Upper lobe of left lung (tissue), 4 donors: ENCODE results near the gene FAM13A.

Experiments
- CTCF ChIP-seq, 6 experiments: fragments of 450-650 bp in 4 of 6; fragments of 200-600 bp in 2 of 6; sonication (generic) in 2 of 6; IDR thresholded peaks; one replicate each; pipeline ENCODE4 v1.5.1; 2016 to 2019; ENCODE audit warnings: antibody characterized with exemption in 6 of 6
- POLR2A ChIP-seq, 4 donors: fragments of 450-650 bp; IDR thresholded peaks; one replicate each; pipeline ENCODE4 v1.5.1; 2016 to 2017; ENCODE audit warnings: antibody characterized with exemption in 4 of 4, mild to moderate bottlenecking in 2 of 4
- POLR2AphosphoS5 ChIP-seq, 2 donors: sonication (generic); formaldehyde crosslinking; IDR thresholded peaks; one replicate each; pipeline ENCODE4 v1.5.1; 2017; ENCODE audit warnings: antibody characterized with exemption in 2 of 2

GRCh38 chr4:89001647-89002445, 55.1 kb downstream of the FAM13A start:
- TF ChIP-seq CTCF (IDR thresholded peaks at IDR 0.05) (no peak), POLR2A (IDR thresholded peaks at IDR 0.05) (no peak), POLR2AphosphoS5 (IDR thresholded peaks at IDR 0.05) (no peak)
